ENCODE data around the gene RIMS1. TPM values are rescaled to one million over a fixed set of nuclear protein-coding genes. Genes with fewer than 3 reads are reported as not detected.

Gene RIMS1
- total RNA-seq, 1 donor from 2014 or later = 5.6 TPM

GRCh38 chr6:72260489-72260888 is 374.1 kb downstream of the RIMS1 start:
- Mint-ChIP-seq H3K27me3 (no peaks in the 10 kb centered on the region), H3K9me3 (ENCODE audit: low read depth) (no peaks in the 10 kb centered on the region), H3K4me1 (ENCODE audit: low read depth) (no peaks in the 10 kb centered on the region), H3K4me3 (ENCODE audit: low read depth) (no peak overlapping the region), H3K36me3 (ENCODE audit: insufficient read depth) (no peaks in the 10 kb centered on the region), H3K27ac (no peak overlapping the region)
- TF ChIP-seq, protein P1, sequence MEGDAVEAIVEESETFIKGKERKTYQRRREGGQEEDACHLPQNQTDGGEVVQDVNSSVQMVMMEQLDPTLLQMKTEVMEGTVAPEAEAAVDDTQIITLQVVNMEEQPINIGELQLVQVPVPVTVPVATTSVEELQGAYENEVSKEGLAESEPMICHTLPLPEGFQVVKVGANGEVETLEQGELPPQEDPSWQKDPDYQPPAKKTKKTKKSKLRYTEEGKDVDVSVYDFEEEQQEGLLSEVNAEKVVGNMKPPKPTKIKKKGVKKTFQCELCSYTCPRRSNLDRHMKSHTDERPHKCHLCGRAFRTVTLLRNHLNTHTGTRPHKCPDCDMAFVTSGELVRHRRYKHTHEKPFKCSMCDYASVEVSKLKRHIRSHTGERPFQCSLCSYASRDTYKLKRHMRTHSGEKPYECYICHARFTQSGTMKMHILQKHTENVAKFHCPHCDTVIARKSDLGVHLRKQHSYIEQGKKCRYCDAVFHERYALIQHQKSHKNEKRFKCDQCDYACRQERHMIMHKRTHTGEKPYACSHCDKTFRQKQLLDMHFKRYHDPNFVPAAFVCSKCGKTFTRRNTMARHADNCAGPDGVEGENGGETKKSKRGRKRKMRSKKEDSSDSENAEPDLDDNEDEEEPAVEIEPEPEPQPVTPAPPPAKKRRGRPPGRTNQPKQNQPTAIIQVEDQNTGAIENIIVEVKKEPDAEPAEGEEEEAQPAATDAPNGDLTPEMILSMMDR (IDR thresholded peaks at IDR 0.05; ENCODE audit: unreplicated experiment) = no peak
- no peak for DNase-seq (ENCODE audit: low spot score, unreplicated experiment)

DNA sequence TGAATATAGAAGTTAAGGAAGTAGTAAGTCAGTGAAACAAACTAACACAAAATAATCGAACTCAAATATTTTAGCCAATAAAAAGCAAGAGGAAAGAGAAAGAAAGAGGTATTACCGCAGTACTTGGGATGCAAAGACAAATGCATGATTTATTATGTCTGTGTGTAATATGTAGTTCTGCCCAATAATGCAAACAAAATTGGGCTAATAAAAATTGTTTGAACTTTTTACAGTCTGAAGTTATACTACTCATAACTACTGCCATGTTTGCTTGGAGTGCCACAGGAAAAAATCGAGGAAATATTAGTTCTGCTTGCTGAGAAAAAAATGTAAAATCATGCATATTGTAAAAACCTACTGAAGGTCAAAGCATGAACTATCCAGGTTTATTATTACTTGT is 375.2 kb downstream of the RIMS1 start:
- no peaks in the 10 kb centered on the region for H3K27me3 Mint-ChIP-seq
- H3K4me1 Mint-ChIP-seq (ENCODE audit: low read depth) = no peaks in the 10 kb centered on the region
- no peaks in the 10 kb centered on the region for H3K9me3 Mint-ChIP-seq (ENCODE audit: low read depth)
- H3K36me3 Mint-ChIP-seq (ENCODE audit: insufficient read depth) = no peaks in the 10 kb centered on the region
- TF ChIP-seq, protein P1 (IDR thresholded peaks at IDR 0.05; ENCODE audit: unreplicated experiment) = no peak
- no peak overlapping the region for H3K4me3 Mint-ChIP-seq (ENCODE audit: low read depth)
- DNase-seq (ENCODE audit: low spot score, unreplicated experiment) = no peak
- H3K27ac Mint-ChIP-seq = no peak overlapping the region

- Mint-ChIP-seq H3K36me3 (ENCODE audit: insufficient read depth) (no peaks in the 10 kb centered on the region), H3K4me3 (ENCODE audit: low read depth) (no peak overlapping the region), H3K9me3 (ENCODE audit: low read depth) (no peaks in the 10 kb centered on the region), H3K27me3 (no peaks in the 10 kb centered on the region), H3K27ac (no peak overlapping the region), H3K4me1 (ENCODE audit: low read depth) (no peaks in the 10 kb centered on the region)
- TF ChIP-seq, protein P1 (IDR thresholded peaks at IDR 0.05; ENCODE audit: unreplicated experiment) = no peak
- no peak for DNase-seq (ENCODE audit: low spot score, unreplicated experiment)
Measured at GRCh38 chr6:72262254-72262653, 375.9 kb downstream of the RIMS1 start.

- H3K4me1 Mint-ChIP-seq (ENCODE audit: low read depth) = peaks cover 5% of the 10 kb centered on the region
- H3K27ac Mint-ChIP-seq = no peak overlapping the region
- H3K4me3 Mint-ChIP-seq (ENCODE audit: low read depth) = no peak overlapping the region
- TF ChIP-seq, protein P1 (IDR thresholded peaks at IDR 0.05; ENCODE audit: unreplicated experiment) = no peak
- H3K27me3 Mint-ChIP-seq = peaks cover 5% of the 10 kb centered on the region
- H3K9me3 Mint-ChIP-seq (ENCODE audit: low read depth) = no peaks in the 10 kb centered on the region
- DNase-seq (ENCODE audit: low spot score, unreplicated experiment) = no peak
- H3K36me3 Mint-ChIP-seq (ENCODE audit: insufficient read depth) = no peaks in the 10 kb centered on the region
Measured at GRCh38 chr6:72267470-72267869, 381.1 kb downstream of the RIMS1 start.

DNA sequence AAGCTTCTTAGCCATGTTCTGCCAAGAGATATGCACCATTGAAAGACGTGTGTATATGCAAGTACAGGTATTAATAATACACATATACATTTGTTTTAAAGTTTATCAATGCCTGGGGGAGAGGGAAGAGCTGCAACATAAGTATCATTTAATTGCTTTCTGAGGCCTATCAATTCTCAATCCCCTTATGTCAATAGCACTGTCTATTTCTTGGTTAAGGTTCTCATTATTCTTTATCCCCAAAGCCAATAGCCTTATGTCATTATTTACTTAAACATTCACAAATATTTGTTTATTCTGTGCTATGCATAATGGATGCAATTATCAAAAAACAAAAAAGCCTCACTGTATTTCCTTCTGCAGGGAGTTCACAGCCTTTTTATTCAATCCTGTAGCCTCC is 385.2 kb downstream of the RIMS1 start:
- H3K36me3 Mint-ChIP-seq (ENCODE audit: insufficient read depth) = no peaks in the 10 kb centered on the region
- H3K4me3 Mint-ChIP-seq (ENCODE audit: low read depth) = no peak overlapping the region
- TF ChIP-seq, protein P1 (IDR thresholded peaks at IDR 0.05; ENCODE audit: unreplicated experiment) = no peak
- peaks cover 5% of the 10 kb centered on the region for H3K27me3 Mint-ChIP-seq
- peaks cover 18% of the 10 kb centered on the region for H3K4me1 Mint-ChIP-seq (ENCODE audit: low read depth)
- H3K27ac Mint-ChIP-seq = no peak overlapping the region
- no peak for DNase-seq (ENCODE audit: low spot score, unreplicated experiment)
- H3K9me3 Mint-ChIP-seq (ENCODE audit: low read depth) = no peaks in the 10 kb centered on the region
